Memory B cell (primary cell): ENCODE data around the gene CCDC102A.

ENCODE experiments used
- ATAC-seq: fragments of 150-1000 bp; cut with Tn5 transposase; 2 replicates; pipeline ENCODE4 v1.10.0; 2021; ENCODE audit warnings: low read depth, mild to moderate bottlenecking, moderate library complexity
- DNase-seq, 2 donors: peaks; one replicate each; pipeline ENCODE4 v3.0.0; 2022; ENCODE audit warnings: low spot score in 2 of 2
- H3K27ac Mint-ChIP-seq: one replicate; pipeline ENCODE4 v1.8.0; 2022; ENCODE audit warnings: mild to moderate bottlenecking, moderate library complexity, mixed read lengths
- H3K27me3 Mint-ChIP-seq: one replicate; pipeline ENCODE4 v1.8.0; 2022; ENCODE audit warnings: mixed read lengths
- H3K36me3 Mint-ChIP-seq: one replicate; pipeline ENCODE4 v1.8.0; 2022; ENCODE audit warnings: mild to moderate bottlenecking, mixed read lengths
- H3K4me1 Mint-ChIP-seq: one replicate; pipeline ENCODE4 v1.8.0; 2022; ENCODE audit warnings: mixed read lengths
- H3K4me3 Mint-ChIP-seq: one replicate; pipeline ENCODE4 v1.8.0; 2022; ENCODE audit warnings: mild to moderate bottlenecking, moderate library complexity, mixed read lengths
- H3K9me3 Mint-ChIP-seq: one replicate; pipeline ENCODE4 v1.8.0; 2022; ENCODE audit warnings: mixed read lengths

The CCDC102A gene

GRCh38 chr16:57537194-57537505, 779 bp upstream of the CCDC102A start:
- Mint-ChIP-seq H3K4me1 (peaks cover 55% of the 10 kb centered on the region), H3K36me3 (no peaks in the 10 kb centered on the region), H3K9me3 (no peaks in the 10 kb centered on the region), H3K4me3 (peak overlapping the region; percentile 89), H3K27ac (peak overlapping the region; percentile 79), H3K27me3 (no peaks in the 10 kb centered on the region)
- DNase-seq (no peak), ATAC-seq (no peak)

GRCh38 chr16:57535680-57536305, 578 bp downstream of the CCDC102A start:
- Mint-ChIP-seq H3K4me1 (peaks cover 57% of the 10 kb centered on the region), H3K36me3 (no peaks in the 10 kb centered on the region), H3K9me3 (no peaks in the 10 kb centered on the region), H3K27me3 (no peaks in the 10 kb centered on the region), H3K4me3 (peak overlapping the region; percentile 86), H3K27ac (peak overlapping the region; percentile 96)
- DNase-seq (peak; percentile 90 to 92), ATAC-seq (peak; percentile 85)

GRCh38 chr16:57534881-57535658, 1.3 kb downstream of the CCDC102A start:
- H3K4me1 Mint-ChIP-seq = peaks cover 61% of the 10 kb centered on the region
- ATAC-seq = no peak
- H3K36me3 Mint-ChIP-seq = no peaks in the 10 kb centered on the region
- H3K4me3 Mint-ChIP-seq = peak overlapping the region; percentile 30
- H3K27me3 Mint-ChIP-seq = no peaks in the 10 kb centered on the region
- no peaks in the 10 kb centered on the region for H3K9me3 Mint-ChIP-seq
- H3K27ac Mint-ChIP-seq = peak overlapping the region; percentile 96
- DNase-seq = no peak

GRCh38 chr16:57534337-57534880, 2.0 kb downstream of the CCDC102A start:
- ATAC-seq = no peak
- Mint-ChIP-seq H3K27ac (peak overlapping the region; percentile 96), H3K4me3 (peak overlapping the region; percentile 30), H3K9me3 (no peaks in the 10 kb centered on the region), H3K4me1 (peaks cover 67% of the 10 kb centered on the region), H3K36me3 (peaks cover 2% of the 10 kb centered on the region), H3K27me3 (no peaks in the 10 kb centered on the region)
- no peak for DNase-seq

- H3K27me3 Mint-ChIP-seq = no peaks in the 10 kb centered on the region
- DNase-seq (no peak), ATAC-seq (no peak)
- peak overlapping the region; percentile 96 for H3K27ac Mint-ChIP-seq
- peak overlapping the region; percentile 39 for H3K4me3 Mint-ChIP-seq
- H3K9me3 Mint-ChIP-seq = no peaks in the 10 kb centered on the region
- H3K4me1 Mint-ChIP-seq = peaks cover 63% of the 10 kb centered on the region
- peaks cover 3% of the 10 kb centered on the region for H3K36me3 Mint-ChIP-seq
These were observed 2.7 kb downstream of the CCDC102A start for GRCh38 chr16:57533431-57534336.

- peak overlapping the region; percentile 50 for H3K4me3 Mint-ChIP-seq
- peaks cover 3% of the 10 kb centered on the region for H3K36me3 Mint-ChIP-seq
These were observed 4.1 kb downstream of the CCDC102A start for GRCh38 chr16:57532266-57532625.

GRCh38 chr16:57531635-57532265, 4.6 kb downstream of the CCDC102A start:
- Mint-ChIP-seq H3K27me3 (no peaks in the 10 kb centered on the region), H3K36me3 (peaks cover 4% of the 10 kb centered on the region), H3K4me1 (peaks cover 51% of the 10 kb centered on the region), H3K9me3 (no peaks in the 10 kb centered on the region), H3K4me3 (peak overlapping the region; percentile 80), H3K27ac (peak overlapping the region; percentile 93)
- ATAC-seq = no peak
- no peak for DNase-seq

More at GRCh38 chr16:57532266-57532625, 4.1 kb downstream of the CCDC102A start:
- peaks cover 51% of the 10 kb centered on the region for H3K4me1 Mint-ChIP-seq
- ATAC-seq (no peak), DNase-seq (no peak)
- no peaks in the 10 kb centered on the region for H3K9me3 Mint-ChIP-seq
- peak overlapping the region; percentile 48 for H3K27ac Mint-ChIP-seq
- no peaks in the 10 kb centered on the region for H3K27me3 Mint-ChIP-seq

GRCh38 chr16:57531253-57531575, 5.2 kb downstream of the CCDC102A start:
- Mint-ChIP-seq H3K27me3 (no peaks in the 10 kb centered on the region), H3K27ac (peak overlapping the region; percentile 93), H3K4me1 (peaks cover 51% of the 10 kb centered on the region), H3K36me3 (peaks cover 7% of the 10 kb centered on the region), H3K9me3 (no peaks in the 10 kb centered on the region), H3K4me3 (peak overlapping the region; percentile 80)
- no peak for ATAC-seq
- DNase-seq = no peak

GRCh38 chr16:57530522-57531252, 5.7 kb downstream of the CCDC102A start:
- Mint-ChIP-seq H3K4me3 (peak overlapping the region; percentile 80), H3K4me1 (peaks cover 50% of the 10 kb centered on the region), H3K27me3 (no peaks in the 10 kb centered on the region), H3K36me3 (peaks cover 7% of the 10 kb centered on the region), H3K9me3 (no peaks in the 10 kb centered on the region), H3K27ac (peak overlapping the region; percentile 93)
- ATAC-seq (no peak), DNase-seq (no peak)

- H3K27me3 Mint-ChIP-seq = no peaks in the 10 kb centered on the region
These were observed 6.3 kb downstream of the CCDC102A start for GRCh38 chr16:57530104-57530521.

GRCh38 chr16:57529391-57530103, 6.8 kb downstream of the CCDC102A start:
- H3K4me1 Mint-ChIP-seq = peaks cover 46% of the 10 kb centered on the region
- peak; percentile 8 for ATAC-seq
- no peak for DNase-seq

More at GRCh38 chr16:57530104-57530521, 6.3 kb downstream of the CCDC102A start:
- Mint-ChIP-seq H3K4me1 (peaks cover 48% of the 10 kb centered on the region), H3K27ac (peak overlapping the region; percentile 93), H3K36me3 (peaks cover 7% of the 10 kb centered on the region), H3K9me3 (no peaks in the 10 kb centered on the region), H3K4me3 (peak overlapping the region; percentile 80)
- no peak for DNase-seq
- peak; percentile 78 for ATAC-seq

GRCh38 chr16:57528499-57529390, 7.6 kb downstream of the CCDC102A start:
- Mint-ChIP-seq H3K4me1 (peaks cover 38% of the 10 kb centered on the region), H3K9me3 (no peaks in the 10 kb centered on the region), H3K36me3 (peaks cover 7% of the 10 kb centered on the region), H3K27ac (no peak overlapping the region), H3K27me3 (no peaks in the 10 kb centered on the region), H3K4me3 (no peak overlapping the region)
- no peak for ATAC-seq
- no peak for DNase-seq

More at GRCh38 chr16:57529391-57530103, 6.8 kb downstream of the CCDC102A start:
- peaks cover 7% of the 10 kb centered on the region for H3K36me3 Mint-ChIP-seq
- peak overlapping the region; percentile 80 for H3K4me3 Mint-ChIP-seq
- H3K27me3 Mint-ChIP-seq = no peaks in the 10 kb centered on the region
- H3K27ac Mint-ChIP-seq = peak overlapping the region; percentile 93
- H3K9me3 Mint-ChIP-seq = no peaks in the 10 kb centered on the region
